HG03103 (cell line): Measurements from ENCODE around the gene MARK1.
A peak's percentile ranks its signal among the peaks of the same experiment; 100 is the strongest.

Source experiments
- ATAC-seq: cut with Tn5 transposase; IDR thresholded peaks from one replicate; pipeline ENCODE4 v1.9.1; 2021; ENCODE audit warnings: low read depth; ENCODE audit not compliant: unreplicated experiment

Gene MARK1

DNA sequence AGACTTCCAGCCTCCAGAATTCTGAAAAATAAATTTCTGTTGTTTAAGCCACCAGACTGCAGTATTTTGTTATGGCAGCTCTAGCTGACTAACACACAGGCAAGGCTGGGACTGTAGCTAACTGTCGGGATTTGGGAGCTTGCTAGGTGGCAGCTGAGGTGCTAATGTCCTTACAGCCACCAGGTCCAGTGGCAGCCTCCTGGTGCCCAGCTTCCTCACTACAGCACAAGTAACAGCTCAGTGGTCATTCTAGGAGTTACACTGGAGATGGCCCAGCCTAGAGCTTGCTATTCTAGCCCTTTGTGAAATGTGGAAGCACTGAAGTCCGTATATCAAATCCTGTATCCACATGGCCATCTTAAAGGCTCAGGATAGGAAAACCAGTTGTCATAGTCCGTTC lies 157.9 kb downstream of the MARK1 start:
- no peak for ATAC-seq

DNA sequence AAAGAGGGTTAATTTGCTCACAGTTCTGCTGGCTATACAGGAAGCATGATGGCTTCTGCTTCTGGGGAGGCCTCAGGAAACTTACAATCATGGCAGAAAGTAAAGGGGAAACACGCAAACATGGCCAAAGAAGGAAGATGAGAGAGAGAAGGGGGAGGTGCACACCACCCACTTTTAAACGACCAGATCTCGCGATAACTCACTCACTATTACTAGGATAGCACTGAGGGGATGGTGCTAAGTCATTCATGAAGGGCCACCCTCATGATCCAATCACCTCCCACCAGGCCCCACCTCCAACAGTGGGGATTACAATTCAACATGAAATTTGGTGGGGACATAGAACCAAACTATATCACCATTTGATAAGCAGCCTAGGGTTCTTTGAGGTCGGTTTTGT lies 159.9 kb downstream of the MARK1 start:
- no peak for ATAC-seq

DNA sequence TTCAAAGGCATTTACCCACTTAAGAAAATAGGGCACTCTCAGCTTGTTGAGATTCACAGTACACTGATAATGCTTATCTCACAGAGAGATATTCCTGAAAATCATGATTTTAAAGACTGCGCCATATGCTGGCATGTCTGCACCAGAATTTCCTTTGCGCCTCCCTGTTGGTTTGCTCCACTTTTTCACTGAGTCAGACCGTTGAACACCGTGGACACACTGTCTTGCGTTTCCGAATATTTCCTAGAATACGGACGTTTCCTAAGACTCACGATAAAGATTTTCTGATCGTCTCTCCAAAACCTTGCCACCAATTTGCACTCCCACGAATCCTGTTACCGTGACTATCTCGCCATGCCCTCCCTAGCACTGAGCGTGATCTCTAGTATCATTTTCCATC lies 161.7 kb downstream of the MARK1 start:
- no peak for ATAC-seq

DNA sequence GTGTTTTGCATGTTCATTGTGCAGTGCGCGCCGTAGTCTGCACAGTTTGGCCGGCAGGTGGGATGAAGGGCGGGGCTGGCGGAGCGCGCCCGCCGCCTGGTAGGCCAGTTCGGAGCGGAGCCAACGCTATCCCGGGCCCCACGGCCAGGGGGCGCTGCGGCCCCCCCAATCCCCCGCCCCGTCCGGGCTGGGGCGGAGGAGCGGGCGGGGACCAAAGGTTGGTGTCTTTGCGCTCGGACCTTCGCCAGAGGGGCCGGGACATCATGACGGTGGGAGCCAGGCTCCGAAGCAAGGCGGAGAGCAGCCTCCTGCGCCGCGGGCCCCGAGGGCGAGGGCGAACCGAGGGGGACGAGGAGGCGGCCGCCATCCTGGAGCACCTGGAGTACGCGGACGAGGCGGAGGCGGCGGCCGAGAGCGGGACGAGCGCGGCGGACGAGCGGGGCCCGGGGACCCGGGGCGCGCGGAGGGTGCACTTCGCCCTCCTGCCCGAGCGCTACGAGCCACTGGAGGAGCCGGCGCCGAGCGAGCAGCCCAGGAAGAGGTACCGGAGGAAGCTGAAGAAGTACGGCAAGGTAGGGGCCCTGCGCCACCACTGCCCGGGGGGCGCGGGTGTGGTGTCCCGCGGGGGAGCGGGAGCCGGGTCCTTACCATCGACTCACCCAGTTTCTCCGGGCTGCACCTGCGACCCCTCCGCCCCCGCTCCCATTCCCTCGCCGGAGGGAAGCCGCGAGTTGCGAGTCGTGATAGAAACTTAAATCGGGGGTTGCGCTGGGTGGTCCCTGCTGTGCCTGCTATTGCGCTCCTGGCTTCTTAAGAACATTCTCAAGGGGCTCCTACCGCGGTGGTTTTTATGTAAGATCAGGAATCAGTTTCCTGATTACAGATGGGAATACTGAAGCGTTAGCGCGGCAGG lies 162.5 kb downstream of the MARK1 start, which contains the start of gene C1orf115:
C1orf115 (plus strand) TSS at position 224 of the 913 bp plus-strand sequence; CDS start at position 264, 40 bp downstream.
- ATAC-seq: peak; percentile 96

DNA sequence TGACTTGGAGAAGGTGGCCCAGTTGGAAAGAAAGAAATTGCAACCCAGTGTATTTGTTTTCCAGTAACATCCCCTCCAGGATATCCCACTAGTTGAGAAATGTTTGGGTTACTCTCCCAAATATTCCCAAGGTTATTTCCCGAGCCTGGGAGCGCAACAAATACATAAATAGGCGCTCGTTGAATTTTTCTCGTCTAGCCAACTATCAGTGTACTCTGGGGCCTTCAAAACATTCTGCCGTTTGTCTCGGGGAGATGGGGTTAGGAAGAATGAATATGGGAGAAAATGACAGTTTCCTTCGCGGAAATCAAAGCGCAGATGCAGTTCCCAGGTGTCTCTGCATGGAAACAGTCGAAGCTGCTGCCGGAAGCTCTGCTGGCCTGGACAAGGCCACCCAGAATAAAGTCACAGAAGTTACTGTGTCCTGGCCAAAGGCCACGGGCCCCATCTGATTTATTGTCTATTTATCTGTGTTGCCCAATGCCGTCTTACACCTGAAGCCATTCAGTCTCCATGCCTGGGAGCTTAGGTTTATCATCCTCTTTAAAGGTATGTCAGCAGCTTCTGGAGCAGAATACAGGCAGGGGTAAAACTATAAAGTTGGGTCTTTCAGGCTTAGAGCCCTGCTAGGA lies 163.2 kb downstream of the MARK1 start:
- ATAC-seq: no peak

DNA sequence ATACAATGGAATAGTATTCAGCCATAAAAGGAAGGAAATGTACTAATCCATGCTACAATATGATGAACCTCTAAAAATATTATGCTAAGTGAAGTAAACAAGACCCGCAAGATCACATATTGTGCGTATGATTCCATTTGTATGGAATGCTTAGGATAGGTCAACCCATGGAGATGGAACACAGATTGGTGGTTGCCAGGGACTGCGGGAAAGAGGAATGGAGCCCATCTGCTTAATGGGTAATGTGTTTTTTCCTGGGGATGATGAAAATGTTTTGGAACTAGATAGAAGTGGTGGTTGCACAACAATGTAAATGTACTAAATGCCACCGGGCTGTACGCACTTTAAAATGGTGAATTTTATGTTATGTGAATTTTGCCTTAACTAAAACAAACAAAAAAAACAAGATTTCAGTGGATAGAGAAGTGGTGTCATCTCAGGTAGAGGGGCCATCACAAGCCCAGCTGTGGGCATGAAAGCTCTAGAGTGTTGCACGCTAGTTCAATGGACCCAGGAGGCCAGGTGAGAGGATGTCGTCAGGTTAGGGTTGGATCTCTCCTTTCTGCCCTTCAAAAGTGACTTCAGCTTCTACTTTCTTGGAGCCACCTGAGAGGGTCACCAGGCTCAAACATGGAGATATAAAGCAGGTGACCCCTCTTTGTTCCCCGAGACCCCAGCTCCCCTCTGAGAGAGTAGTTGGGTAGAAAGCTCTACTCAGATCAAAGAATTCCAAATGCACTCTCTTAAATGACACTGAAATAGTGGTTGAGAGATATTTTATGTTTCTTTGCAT lies 164.7 kb downstream of the MARK1 start:
- no peak for ATAC-seq

DNA sequence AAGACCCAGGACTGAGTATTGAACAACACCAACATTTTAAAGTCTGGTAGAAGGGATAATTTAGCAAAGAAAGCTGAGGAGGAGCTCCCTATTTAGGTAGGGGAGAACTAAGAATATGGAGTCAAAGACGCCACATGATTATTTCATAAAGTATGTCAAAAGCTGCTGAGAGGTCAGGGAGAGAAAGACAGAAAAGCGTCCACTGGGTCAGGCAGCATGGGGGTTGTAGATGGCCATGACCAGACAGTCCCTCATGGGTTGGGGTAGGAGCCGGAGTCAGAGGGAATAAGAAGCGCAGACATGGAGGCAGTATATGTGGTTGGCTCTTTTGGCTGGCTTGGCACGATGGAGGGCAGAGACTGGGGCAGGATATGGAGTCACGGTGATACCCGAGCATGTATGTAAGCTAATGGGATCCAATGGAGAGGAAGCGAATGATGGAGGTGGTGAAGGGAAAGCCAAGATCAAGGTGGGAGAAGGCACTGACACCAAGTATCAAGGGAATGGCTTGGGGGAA lies 167.0 kb downstream of the MARK1 start:
- no peak for ATAC-seq

DNA sequence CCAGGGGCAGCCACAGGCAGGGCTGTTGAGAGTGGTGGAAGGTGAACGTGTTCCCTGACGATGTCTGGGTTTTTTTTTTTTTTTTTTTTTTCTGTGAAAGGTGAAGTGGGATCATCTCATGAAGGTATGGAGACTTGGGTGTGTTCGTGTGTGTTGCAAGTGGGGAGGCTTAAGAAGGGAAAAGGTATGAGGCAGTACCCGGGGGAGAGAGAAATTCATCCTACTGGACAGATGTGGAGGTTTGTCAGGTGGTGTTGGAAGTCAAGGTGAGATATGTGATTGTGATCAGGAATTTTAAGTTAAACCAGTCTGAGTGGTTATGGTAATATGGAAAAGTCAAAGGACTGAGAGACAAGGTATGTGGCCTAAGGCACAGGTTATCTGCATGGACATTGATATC lies 167.5 kb downstream of the MARK1 start:
- no peak for ATAC-seq

DNA sequence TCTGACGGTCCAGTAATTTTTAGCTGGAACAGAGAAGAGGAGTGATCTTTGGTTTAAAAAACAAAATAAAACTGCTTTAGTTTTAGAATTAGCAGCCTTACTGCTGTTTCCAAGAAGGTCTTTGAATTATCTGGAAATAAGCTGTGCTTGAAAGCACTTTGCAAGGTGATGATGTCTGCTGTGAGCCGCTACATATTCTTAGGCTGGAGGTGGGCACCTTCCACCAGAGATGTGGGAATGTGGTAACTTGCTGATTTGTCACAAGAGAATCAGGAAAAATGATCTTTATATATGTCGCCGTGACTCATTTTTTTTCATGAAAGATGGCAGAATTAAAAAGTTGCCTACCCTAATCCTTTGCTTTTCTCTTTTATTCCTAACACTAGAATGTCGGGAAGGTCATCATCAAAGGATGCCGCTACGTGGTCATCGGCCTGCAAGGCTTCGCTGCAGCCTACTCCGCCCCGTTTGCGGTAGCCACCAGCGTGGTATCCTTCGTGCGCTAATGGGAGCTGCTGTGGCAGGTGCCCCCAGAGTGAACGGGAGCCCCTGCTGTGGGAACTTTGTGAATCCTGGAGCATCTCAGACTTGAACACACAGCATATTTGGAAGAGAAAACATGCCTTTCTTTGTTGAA lies 168.4 kb downstream of the MARK1 start:
- no peak for ATAC-seq

DNA sequence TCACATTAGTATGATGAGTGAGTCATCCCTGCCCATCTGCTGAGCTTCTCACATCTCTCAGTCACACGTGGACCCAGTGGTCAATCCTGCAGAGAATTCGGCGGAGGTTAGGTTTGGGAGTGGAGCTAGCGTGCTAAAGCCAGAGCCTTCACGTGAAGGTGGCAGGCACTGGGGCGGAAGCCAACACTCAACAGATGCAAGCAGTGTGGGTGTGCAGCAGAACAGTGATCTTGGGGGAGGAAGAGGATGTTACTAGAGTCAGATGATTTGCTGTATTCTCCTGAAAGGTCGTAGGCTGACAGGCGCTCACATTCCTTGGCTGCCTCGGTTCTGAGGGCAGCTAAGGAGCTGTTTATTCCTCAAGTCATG lies 168.9 kb downstream of the MARK1 start:
- ATAC-seq: no peak

DNA sequence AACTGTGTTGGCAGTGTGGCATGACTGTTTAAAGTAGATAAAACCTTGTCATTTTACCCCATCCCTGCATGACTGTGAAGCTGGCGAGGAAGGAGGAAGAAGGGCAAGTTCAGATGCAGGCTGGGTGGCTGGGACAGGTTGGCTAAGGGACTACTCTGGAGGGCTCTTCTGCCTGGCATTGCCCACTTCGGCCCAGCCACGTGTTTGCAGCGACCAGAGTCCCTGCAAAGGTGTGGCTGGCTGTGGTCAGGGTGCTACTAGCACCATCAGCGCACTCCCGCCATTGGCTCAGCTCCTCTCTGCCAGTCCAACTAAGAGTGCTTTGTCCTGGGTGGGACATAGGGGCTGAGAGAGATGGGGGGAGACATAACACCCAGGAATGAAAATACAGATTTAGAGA lies 169.4 kb downstream of the MARK1 start:
- no peak for ATAC-seq

DNA sequence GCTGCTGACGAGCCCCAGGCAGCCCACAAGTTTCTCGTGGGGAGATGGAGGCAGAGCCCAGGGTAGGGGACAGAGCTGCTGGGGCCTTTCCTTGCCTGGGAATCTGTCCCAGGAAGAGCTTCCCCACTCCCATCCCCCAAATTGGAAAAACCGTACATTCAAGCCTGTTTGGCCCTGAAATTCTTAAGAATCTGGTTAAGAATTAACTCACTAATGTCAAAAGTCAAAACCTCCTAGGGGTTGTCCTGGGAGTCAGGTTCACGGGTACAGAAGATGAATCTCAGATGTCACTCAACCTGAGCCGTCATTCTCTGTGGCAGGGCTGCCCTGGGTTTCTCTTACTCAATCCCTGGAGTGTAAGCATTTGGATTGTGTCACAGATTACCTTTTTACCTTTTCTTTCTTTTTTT lies 170.7 kb downstream of the MARK1 start:
- no peak for ATAC-seq

DNA sequence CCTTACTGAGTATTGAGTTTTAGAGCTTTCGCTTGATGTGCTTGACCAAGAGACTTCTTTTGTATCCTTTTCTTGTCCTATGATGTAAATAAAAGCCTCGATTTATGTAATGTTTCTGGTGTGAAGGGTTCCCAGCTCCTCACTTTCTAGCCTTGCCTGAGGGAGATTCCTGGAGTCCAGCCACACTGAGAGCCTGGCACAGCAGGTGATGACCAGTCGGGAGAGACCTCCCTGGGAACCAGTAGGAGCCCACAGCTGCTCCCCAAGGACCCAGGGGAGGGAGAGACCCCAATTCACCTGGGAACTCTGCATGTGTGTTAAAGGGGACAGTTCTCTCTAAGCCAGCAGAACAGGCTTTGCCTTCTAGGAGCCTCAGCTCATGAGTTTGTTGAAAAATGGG lies 171.1 kb downstream of the MARK1 start:
- no peak for ATAC-seq

DNA sequence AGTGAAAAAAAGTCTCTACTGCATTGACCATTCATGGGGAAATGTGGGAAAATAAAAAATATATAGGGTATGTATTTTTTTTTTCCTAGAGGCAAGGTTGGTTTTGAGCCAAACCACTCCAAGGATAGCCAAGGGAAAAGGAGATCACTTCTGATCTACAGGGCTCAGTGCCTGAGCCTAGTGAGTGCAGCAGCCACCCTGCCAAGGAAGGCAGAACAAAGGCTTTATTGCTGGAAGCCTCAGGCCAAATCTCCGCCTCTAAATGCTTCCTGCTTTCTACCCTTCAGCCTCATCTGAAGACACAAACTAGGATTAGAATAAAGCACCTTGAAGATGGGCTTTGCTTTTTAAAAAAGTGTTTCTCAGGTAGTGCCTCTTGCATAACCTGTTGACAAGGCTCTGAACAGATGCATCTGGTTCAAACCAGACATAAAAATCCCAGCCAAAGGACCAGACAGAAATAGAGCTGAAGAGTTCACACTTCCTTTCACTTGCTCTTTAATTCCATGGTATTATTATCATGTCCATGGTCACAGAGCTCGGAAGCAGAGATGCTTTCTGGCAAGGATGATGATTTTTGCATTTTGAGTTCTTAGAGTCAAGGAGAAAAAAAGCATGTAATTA lies 172.7 kb downstream of the MARK1 start:
- no peak for ATAC-seq

DNA sequence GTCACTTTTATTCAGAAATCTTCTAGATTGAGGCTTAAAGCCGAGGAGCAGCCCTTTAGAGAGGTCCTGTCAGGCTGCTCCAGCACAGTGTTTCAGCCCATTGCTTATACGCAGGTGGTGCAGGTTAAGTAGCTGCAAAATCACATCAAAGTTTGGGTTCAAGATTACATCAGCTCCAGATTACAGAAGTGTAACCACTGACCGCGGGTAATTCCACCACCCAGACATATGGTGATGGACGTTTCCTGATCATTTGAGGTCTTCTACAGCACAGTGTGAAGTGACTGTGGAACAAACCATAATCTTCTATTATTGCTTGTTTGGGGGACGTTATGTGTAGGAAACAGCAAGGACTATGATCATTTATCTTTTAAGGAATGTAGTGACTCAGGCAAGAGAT lies 174.0 kb downstream of the MARK1 start:
- ATAC-seq: no peak

DNA sequence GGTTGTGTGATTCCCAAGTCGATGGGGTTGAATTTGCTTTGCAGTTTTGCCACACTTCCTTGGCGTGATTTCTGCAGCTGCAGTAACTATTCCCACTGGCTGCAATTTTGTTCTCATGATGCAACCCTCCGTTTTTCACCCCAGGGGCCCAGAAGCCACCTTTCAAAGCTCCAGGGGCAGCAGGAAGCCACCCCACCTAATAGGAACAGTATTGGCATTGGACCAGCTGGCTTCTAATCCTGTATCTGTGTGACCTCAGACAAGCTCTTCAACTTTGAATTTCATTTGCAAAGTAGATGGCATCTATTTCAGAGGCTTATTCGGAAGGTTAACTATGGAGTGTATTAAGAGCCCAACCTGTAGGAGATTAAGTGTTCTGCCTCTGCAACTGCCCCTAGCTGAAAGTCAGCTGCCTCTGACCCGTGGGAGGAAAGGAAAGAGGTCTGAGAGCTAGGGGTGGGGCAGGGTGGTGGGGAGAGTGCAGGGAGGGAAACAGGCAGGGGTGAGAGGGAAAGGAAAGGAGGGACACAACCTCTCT lies 174.9 kb downstream of the MARK1 start:
- ATAC-seq: no peak

DNA sequence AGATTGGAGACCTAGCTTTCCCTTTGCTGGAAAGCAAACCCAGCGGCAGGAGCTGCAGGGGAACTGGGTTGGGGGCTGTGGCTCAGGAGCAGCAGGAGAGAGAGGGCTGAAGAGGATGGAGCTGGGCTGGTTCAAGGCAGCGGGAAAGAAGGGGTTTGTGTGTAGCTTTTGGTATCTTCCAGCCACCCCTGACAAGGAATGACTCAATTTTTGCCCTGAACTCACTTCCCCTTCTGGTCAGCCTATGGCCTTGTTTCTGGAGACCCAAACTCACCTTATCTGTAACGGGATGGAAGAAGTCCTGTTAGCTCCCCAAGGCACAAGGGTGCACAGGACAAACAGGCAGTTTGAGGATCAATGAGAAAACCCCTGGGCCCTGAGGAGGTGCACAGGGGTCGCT lies 175.4 kb downstream of the MARK1 start:
- ATAC-seq: no peak

DNA sequence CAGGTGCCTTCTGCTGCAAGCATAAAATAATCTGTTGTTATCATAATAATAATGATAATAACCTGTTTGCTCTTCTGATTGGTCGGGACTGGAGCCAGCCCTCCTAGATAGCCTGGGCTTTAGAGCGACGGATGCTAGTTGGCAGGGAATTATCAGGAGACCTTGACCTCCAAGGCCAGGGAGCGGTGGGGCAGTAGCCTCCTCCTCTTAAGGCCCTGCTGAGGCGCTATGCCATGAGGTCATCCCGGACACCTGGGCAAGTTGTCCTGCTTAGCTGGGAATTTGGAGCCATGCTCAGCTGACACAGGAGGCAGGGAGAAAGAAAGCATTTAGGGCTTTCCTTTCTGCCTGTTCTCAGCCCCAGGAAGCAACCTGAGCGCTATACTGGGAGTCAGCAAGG lies 177.8 kb downstream of the MARK1 start:
- no peak for ATAC-seq

DNA sequence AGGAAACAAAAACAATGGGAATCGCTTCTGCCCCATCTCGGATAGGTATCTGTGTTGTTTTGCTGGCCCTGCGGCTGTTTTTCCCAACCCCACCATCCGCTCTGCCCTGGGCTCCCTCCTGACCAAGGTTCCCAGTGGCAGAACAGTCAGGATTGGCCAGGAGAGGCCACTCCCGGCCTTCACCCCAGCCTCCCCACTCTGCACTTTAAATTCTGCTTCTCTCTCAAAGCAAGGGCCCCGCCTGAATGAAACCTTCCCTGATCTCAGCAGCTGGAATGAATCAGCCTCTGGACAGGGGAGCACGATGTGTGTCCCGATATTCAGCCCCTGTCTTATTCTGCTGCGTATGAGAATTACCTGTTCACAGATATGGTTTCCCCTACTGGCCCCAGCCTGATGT lies 178.5 kb downstream of the MARK1 start:
- no peak for ATAC-seq

DNA sequence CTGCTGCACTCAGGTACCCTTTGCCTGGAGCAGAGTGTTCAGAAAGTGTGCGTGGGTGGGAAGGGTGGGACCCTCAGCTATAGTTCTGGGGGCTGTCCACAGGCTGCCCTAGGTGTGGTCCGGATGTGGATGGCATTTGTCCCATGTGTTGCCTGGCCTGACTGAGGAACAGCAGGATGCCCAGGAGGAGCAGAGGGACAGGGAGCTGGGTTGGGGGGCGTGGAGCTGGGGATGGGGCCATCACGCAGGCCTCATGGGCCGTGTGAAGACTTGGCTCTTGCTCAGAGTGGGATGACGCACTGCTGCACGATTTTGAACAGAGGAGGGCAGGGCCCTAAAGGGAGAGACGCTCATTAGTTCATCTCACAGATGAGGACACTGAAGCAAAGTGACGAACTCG lies 179.2 kb downstream of the MARK1 start:
- ATAC-seq: no peak
